Neutrophil (primary cell): ENCODE data around the gene OSBPL10.
"Not testable (repeated sequence)": the region's sequence is repeated elsewhere in the genome, so short reads cannot be mapped to it uniquely, and the experiment has no call there.

ENCODE experiments used
- H3K27ac ChIP-seq: fragments of 200-600 bp; sonication (generic); 2 replicates; pipeline ENCODE4 v1.5.1; 2016; ENCODE audit warnings: mild to moderate bottlenecking, moderate library complexity
- H3K27me3 ChIP-seq: fragments of 200-600 bp; sonication (generic); 2 replicates; pipeline ENCODE4 v1.6.0; 2016; ENCODE audit warnings: mild to moderate bottlenecking
- H3K36me3 ChIP-seq: fragments of 200-600 bp; sonication (generic); 2 replicates; pipeline ENCODE4 v1.5.1; 2017
- H3K4me1 ChIP-seq, 2 experiments: fragments of 200-600 bp in 1 of 2; sonication (generic) in 1 of 2; 1 replicate in 1 of 2; 2 replicates in 1 of 2; pipeline versions ENCODE4 v1.5.1 to v1.6.1; 2013 to 2016; ENCODE audit warnings: low read depth in 1 of 2, low read length in 1 of 2, mild to moderate bottlenecking in 1 of 2, moderate library complexity in 1 of 2; ENCODE audit not compliant: control insufficient read depth in 1 of 2, insufficient read depth in 1 of 2
- H3K4me3 ChIP-seq, 2 experiments: fragments of 200-600 bp in 1 of 2; sonication (generic) in 1 of 2; 1 replicate in 1 of 2; 2 replicates in 1 of 2; pipeline ENCODE4 v1.5.1; 2013 to 2016; ENCODE audit warnings: low read depth in 1 of 2, low read length in 1 of 2, mild to moderate bottlenecking in 1 of 2, moderate library complexity in 1 of 2
- H3K9me3 ChIP-seq: fragments of 200-600 bp; sonication (generic); 2 replicates; pipeline ENCODE4 v1.5.1; 2016
- TF ChIP-seq, protein P1 (sequence below): fragments of 200-600 bp; sonication (generic); IDR thresholded peaks from 2 replicates; pipeline ENCODE4 v1.5.1; 2016; ENCODE audit warnings: antibody characterized with exemption

The OSBPL10 gene

GRCh38 chr3:31999907-32000439 lies 18.9 kb upstream of the OSBPL10 start:
- no peak overlapping the region for H3K4me3 ChIP-seq
- H3K36me3 ChIP-seq: no peaks in the 10 kb centered on the region
- no peaks in the 10 kb centered on the region for H3K27me3 ChIP-seq
- H3K4me1 ChIP-seq: no peaks in the 10 kb centered on the region
- TF ChIP-seq, protein P1, sequence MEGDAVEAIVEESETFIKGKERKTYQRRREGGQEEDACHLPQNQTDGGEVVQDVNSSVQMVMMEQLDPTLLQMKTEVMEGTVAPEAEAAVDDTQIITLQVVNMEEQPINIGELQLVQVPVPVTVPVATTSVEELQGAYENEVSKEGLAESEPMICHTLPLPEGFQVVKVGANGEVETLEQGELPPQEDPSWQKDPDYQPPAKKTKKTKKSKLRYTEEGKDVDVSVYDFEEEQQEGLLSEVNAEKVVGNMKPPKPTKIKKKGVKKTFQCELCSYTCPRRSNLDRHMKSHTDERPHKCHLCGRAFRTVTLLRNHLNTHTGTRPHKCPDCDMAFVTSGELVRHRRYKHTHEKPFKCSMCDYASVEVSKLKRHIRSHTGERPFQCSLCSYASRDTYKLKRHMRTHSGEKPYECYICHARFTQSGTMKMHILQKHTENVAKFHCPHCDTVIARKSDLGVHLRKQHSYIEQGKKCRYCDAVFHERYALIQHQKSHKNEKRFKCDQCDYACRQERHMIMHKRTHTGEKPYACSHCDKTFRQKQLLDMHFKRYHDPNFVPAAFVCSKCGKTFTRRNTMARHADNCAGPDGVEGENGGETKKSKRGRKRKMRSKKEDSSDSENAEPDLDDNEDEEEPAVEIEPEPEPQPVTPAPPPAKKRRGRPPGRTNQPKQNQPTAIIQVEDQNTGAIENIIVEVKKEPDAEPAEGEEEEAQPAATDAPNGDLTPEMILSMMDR: no peak
- H3K9me3 ChIP-seq: no peaks in the 10 kb centered on the region
- no peak overlapping the region for H3K27ac ChIP-seq

DNA sequence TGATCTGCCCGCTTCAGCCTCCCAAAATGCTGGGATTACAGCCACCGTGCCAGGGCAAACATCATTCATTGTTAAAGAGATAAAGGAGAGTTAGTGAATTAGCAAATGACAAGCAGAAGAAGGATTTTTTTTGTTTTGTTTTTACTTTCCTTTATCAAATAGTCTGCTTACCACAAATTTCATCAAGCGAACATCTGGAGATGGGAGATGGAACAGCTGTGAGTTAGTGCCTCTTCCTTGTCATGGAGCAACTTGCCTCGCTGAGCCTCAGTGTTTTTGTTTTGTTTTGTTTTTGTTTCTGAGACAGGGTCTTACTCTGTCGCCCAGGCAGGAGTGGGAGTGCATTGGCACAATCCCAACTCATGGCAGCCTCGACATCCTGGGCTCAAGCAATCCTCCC lies 16.4 kb upstream of the OSBPL10 start:
- H3K9me3 ChIP-seq: no peaks in the 10 kb centered on the region
- H3K4me3 ChIP-seq: no peak overlapping the region
- no peaks in the 10 kb centered on the region for H3K36me3 ChIP-seq
- H3K27me3 ChIP-seq: no peaks in the 10 kb centered on the region
- H3K27ac ChIP-seq: no peak overlapping the region
- no peaks in the 10 kb centered on the region for H3K4me1 ChIP-seq
- TF ChIP-seq, protein P1: no peak

GRCh38 chr3:31996195-31996594 lies 15.1 kb upstream of the OSBPL10 start:
- H3K4me1 ChIP-seq: no peaks in the 10 kb centered on the region
- no peak overlapping the region for H3K27ac ChIP-seq
- TF ChIP-seq, protein P1: no peak
- H3K4me3 ChIP-seq: no peak overlapping the region
- no peaks in the 10 kb centered on the region for H3K36me3 ChIP-seq
- H3K9me3 ChIP-seq: no peaks in the 10 kb centered on the region
- H3K27me3 ChIP-seq: no peaks in the 10 kb centered on the region

GRCh38 chr3:31995026-31995425 lies 14.0 kb upstream of the OSBPL10 start:
- H3K36me3 ChIP-seq, H3K9me3 ChIP-seq, H3K27me3 ChIP-seq, H3K27ac ChIP-seq, H3K4me3 ChIP-seq, H3K4me1 ChIP-seq: not testable (repeated sequence)

GRCh38 chr3:31993843-31994242 lies 12.8 kb upstream of the OSBPL10 start:
- TF ChIP-seq, protein P1: no peak
- Histone ChIP-seq H3K27me3 (no peaks in the 10 kb centered on the region), H3K4me1 (no peaks in the 10 kb centered on the region), H3K4me3 (no peak overlapping the region), H3K27ac (no peak overlapping the region), H3K36me3 (no peaks in the 10 kb centered on the region), H3K9me3 (no peaks in the 10 kb centered on the region)

- H3K4me1 ChIP-seq, H3K4me3 ChIP-seq, H3K9me3 ChIP-seq, H3K27ac ChIP-seq, H3K27me3 ChIP-seq, H3K36me3 ChIP-seq: not testable (repeated sequence)
Measured at GRCh38 chr3:31992995-31993394, 11.9 kb upstream of the OSBPL10 start.

DNA sequence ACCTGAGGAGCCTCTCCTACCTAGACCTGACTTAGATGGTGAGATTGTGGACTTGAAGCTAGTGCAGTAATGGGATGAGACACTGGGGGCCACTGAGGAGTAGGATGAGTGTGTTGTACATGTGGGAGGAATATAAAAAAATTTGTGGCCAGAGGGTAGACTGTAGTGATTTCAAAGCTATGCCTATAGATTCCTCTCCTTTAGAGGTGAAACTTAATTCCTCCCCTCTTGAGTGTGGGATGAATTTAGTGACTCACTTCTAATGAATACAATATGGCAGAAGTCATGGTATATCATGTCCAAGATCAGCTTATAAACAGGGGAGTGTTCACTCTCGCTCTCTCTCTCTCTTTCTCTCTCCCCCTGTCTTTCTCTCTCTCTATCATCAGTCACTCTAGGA lies 7.2 kb upstream of the OSBPL10 start:
- Histone ChIP-seq H3K36me3 (no peaks in the 10 kb centered on the region), H3K4me1 (no peaks in the 10 kb centered on the region), H3K9me3 (no peaks in the 10 kb centered on the region), H3K27ac (no peak overlapping the region), H3K4me3 (no peak overlapping the region), H3K27me3 (peaks cover 14% of the 10 kb centered on the region)
- TF ChIP-seq, protein P1: no peak
